Activated gamma-delta T cell (primary cell): ENCODE measurements around the gene ZBTB1.
"Not testable (repeated sequence)": the region's sequence is repeated elsewhere in the genome, so short reads cannot be mapped to it uniquely, and the experiment has no call there.

Experiments used
- DNase-seq: peaks from one replicate; lab custom pipeline; 2025; lab: John Stamatoyannopoulos, UW

ZBTB1 gene

DNA sequence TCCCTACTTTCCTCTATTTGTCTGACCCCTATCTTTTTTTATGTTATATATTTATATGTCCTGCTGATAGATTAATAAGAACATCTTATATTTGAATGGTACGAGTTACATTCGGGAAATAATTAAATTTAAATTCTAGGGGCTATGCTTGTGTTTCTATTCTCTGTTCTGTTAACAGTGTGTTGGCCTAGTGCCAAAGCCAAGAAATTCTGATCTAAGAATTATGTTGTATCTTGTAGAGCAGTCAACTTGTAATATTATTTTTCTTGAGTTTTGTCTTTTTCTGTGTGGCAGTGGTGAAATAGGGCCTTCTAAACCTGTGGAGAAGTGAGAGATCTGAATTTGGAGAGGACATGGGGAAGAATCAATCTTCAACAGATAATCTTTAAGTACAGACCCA is 27.0 kb downstream of the ZBTB1 start:
- no peak for DNase-seq

DNA sequence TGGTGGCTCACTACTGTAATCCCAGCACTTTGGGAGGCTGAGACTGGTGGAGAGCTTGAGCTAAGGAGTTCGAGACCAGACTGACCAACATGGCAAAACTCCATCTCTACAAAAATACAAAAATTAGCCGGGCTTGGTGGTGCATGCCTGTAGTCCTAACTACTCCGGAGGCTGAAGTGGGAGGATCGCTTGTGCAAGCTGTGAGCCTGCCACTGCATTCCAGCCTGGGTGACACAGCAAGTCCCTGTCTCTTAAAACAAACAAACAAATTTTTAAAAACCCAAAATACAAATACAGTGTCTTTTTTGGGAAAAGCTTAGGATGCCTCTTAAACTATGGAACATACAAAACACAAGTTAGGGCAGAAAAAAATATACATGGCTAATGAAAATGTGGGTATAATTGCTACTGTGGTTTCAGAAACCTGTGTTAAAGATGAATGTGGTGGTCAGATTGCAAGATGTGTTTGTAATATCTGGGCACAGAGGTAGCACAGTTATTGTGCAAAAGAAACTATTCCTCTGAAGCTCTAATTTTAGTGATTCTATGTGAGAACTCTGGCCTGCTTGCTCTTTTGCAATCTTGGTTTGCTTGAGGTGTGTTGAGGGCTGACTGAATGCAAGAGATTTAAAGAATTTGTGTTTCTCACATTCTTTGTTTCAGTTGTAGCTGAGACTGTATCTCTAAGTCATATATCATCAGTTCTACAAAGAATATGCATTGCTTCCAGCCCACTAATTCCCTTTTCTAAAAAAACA is 32.1 kb downstream of the ZBTB1 start:
- DNase-seq: no peak

GRCh38 chr14:64540208-64541202 is 35.9 kb downstream of the ZBTB1 start, which contains the start of gene HSPA2:
Gene HSPA2, plus strand, starts transcription at chr14:64540741. Its CDS starts 109 bp downstream, at chr14:64540850.
- peak; percentile 94 for DNase-seq

DNA sequence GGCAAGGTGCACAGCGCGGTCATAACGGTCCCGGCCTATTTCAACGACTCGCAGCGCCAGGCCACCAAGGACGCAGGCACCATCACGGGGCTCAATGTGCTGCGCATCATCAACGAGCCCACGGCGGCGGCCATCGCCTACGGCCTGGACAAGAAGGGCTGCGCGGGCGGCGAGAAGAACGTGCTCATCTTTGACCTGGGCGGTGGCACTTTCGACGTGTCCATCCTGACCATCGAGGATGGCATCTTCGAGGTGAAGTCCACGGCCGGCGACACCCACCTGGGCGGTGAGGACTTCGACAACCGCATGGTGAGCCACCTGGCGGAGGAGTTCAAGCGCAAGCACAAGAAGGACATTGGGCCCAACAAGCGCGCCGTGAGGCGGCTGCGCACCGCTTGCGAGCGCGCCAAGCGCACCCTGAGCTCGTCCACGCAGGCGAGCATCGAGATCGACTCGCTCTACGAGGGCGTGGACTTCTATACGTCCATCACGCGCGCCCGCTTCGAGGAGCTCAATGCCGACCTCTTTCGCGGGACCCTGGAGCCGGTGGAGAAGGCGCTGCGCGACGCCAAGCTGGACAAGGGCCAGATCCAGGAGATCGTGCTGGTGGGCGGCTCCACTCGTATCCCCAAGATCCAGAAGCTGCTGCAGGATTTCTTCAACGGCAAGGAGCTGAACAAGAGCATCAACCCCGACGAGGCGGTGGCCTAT is 36.8 kb downstream of the ZBTB1 start:
- no peak for DNase-seq

DNA sequence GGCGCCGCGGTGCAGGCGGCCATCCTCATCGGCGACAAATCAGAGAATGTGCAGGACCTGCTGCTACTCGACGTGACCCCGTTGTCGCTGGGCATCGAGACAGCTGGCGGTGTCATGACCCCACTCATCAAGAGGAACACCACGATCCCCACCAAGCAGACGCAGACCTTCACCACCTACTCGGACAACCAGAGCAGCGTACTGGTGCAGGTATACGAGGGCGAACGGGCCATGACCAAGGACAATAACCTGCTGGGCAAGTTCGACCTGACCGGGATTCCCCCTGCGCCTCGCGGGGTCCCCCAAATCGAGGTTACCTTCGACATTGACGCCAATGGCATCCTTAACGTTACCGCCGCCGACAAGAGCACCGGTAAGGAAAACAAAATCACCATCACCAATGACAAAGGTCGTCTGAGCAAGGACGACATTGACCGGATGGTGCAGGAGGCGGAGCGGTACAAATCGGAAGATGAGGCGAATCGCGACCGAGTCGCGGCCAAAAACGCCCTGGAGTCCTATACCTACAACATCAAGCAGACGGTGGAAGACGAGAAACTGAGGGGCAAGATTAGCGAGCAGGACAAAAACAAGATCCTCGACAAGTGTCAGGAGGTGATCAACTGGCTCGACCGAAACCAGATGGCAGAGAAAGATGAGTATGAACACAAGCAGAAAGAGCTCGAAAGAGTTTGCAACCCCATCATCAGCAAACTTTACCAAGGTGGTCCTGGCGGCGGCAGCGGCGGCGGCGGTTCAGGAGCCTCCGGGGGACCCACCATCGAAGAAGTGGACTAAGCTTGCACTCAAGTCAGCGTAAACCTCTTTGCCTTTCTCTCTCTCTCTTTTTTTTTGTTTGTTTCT is 37.6 kb downstream of the ZBTB1 start:
- DNase-seq: no peak

DNA sequence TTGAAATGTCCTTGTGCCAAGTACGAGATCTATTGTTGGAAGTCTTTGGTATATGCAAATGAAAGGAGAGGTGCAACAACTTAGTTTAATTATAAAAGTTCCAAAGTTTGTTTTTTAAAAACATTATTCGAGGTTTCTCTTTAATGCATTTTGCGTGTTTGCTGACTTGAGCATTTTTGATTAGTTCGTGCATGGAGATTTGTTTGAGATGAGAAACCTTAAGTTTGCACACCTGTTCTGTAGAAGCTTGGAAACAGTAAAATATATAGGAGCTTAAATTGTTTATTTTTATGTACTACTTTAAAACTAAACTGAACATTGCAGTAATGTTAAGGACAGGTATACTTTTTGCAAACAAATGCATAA is 38.2 kb downstream of the ZBTB1 start:
- DNase-seq: no peak

DNA sequence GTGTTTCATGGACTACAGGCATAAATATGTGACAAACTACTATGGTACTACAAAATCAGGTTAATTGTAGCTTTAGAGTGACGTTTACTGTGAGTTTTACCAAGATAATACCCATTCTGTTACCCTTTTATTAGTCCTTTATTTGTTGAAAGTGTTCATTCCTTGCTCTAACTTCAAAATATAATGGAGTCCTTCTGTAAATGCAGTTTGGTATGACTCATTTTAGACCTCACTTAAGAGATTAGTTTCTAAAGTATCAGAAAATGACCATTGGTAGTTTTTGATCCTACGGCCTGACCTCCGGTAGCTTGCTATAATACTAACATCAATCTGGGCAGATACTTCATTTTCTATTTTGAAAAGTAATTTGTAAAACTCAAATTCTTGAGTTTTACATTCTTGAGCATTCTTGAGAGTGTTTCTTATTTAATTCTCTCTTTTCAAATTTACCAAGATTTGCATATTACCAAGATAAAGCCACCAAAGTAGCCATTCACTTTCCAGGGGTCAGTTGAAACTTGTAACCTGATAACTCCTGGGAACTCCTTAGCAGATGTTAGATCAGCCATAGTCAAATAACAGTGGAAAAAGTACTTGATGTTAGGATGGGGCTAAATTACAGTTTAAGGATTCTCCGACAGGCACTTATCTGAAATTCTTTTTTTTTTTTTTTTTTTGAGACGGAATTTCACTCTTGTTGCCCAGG is 40.2 kb downstream of the ZBTB1 start:
- no peak for DNase-seq

DNA sequence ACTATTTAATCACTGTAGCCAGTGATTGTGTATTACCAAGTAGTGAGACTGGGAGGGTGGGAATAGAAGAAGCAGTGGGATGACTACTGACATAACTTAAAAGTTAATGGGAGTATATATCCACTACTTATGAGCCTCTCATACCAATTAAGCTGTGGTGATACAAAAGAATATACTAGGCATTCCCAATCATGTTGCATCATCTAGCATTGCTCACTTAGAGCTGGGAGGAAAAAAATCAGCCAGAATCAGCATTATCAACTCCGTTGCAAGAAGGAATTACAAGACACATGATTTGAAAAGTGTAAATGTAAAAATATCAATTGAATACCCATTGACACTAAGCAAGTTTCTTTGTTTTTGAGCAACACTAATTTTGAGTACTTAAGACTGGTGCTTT is 44.4 kb downstream of the ZBTB1 start:
- DNase-seq: no peak

DNA sequence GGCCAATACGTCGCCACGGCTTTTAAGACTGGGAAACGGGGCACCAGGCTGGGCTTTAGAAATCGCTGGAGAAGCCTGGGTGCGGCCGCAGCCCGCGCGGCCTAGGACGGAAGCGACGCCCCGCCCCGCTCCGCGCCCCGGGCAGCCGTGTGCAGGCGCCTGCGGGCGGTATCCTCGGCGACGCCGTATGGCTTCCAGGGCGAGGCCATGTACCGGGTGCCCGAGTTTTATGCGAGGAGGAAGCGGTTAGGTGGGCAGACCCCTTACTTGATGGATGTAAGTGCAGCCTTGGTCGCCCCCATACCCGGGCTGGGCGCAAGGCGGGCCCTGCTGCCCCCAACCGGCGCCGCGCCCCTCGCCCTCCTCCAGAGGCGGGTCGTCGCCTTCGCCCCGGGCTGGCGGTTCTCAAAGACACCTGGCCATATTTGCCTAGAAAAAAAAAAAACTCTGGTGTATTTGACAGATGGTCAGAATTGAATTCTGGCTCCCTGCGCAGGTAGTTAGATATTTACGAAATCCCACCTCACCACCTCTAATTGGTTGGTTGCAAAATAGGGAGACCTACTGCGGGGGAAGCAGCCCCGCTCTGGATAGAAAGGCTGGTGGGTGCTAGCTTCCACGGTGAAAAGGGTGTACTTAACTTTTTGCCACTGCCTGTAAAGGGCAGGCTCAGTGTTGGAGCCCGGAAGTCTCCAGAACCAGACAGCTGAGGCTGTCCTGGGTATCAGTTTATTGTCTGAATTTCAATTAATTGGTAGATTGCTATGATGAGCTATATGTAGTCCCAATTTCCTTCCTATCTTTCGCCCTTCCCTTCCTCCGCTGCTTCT is 45.4 kb downstream of the ZBTB1 start, which contains the start of gene PPP1R36:
PPP1R36 (plus strand) TSS at position 171 of the 830 bp plus-strand sequence; CDS start at position 208, 37 bp downstream.
- no peak for DNase-seq

- DNase-seq: no peak
These were observed 46.2 kb downstream of the ZBTB1 start for GRCh38 chr14:64550621-64551333.

GRCh38 chr14:64554556-64554955 is 50.0 kb downstream of the ZBTB1 start:
- no peak for DNase-seq

DNA sequence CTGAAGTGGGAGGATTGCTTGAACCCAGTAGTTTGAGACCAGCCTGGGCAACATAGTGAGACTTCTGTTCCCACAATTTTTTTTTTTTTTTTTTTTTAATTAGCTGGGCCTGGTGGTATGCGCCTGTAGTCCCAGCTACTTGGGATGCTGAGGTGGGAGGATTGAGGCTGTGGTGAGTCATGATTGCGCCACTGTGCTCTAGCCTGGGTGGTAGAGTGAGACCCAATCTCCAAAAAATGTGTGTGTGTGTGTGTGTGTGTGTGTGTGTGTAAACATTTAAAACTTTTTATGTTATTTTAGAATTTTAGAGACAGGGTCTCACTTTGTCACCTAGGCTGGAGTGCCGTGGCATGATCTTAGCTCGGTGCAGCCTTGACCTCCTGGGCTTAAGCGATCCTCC is 52.0 kb downstream of the ZBTB1 start:
- no peak for DNase-seq

DNA sequence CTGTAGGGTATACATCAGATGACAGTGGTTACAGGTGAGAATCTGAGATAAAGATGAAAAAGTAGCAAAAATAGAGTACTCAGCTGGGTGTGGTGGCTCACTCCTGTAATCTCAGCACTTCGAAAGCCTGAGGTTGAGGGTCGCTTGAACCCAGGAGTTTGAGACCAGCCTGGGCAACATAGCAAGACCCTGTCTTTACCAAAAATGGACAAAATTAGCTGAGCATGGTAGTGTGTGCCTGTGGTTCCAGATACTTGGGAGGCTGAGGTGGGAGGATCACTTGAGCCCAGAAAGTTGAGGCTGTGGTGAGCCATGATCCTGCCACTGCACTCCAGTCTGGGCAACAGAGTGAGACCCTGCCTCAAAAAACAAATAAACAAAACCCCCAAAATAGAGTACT is 53.6 kb downstream of the ZBTB1 start:
- not testable (repeated sequence) for DNase-seq

DNA sequence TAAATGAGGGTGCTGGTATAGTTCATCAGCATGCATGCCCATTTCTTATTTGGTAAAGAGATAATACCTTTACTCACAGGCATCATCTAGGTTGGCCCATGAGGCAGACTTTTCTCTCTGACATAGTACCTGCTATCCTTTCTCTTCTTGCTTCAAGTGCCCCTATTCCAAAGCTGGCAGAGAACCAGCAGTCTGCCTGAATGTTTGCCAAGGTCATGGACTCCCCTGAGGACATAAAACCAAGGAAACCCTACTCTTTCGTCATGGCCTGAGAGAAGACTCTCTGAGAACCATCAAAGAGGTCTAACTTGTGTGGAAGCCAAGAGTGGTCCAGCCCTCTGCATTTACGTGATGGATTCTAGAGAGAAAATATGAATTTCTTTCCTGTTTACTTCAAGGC is 57.1 kb downstream of the ZBTB1 start:
- DNase-seq: no peak

DNA sequence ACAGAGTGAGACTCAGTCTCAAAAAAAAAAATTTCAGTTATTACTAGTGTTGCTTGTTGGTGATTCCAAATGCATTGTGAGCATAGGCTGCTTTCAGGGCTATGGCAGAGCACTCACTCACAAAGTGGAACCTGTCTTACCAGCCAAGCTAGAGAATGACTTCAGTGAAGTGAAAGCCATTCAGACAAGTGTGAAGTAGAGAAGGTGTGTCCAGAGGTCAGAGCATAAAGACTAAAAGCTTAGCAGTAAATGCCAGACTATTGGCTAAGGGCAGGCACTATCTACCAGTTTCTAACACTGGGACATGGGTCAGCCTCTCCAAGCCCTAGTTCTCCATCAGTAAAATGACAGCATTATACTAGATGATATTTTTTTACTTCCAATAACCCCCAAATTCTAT is 57.9 kb downstream of the ZBTB1 start:
- DNase-seq: no peak

DNA sequence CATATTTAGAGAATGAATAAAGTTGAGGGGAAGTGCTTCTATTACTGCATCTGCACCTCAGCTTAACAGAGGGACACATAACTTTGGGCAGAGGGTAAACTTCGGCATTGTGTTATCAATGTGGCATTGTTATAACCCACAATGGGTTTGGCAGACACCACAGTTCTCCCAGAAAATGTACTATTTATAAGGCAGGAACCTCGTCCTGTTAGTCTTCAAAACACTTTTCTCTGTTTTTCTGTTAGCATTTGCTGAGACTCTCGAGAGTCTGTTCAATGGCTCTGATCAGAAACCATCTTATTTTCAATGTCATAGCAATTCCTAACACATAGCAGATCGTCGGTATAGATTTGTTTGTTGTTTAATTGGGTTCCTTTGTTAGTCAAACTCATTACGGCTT is 59.1 kb downstream of the ZBTB1 start:
- DNase-seq: no peak

- DNase-seq: no peak
These were observed 62.1 kb downstream of the ZBTB1 start for GRCh38 chr14:64566651-64567122.

DNA sequence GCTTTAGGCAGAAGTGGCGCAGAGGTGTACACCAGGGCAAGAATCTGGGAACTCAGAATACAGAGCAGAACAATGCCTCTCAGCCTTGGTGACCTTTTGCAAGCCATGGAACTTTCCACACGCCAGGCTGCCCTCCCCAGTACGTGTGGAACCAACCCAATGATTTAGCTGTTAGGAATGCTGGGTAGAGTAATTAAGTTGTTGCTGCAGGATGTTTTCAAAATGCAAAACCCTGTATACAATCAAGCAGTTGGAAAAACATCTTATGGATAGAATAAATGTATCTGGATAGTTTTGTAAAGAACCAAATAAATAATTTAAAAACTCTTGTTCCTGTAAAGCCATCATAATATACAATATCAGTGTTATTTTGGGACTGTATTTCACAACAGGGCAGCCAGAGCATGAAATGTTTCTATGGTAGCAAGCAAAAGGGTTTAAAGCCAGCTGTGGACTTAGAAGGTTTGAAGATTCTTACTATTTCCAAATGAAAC is 64.6 kb downstream of the ZBTB1 start:
- DNase-seq: no peak

GRCh38 chr14:64569646-64570045 is 65.1 kb downstream of the ZBTB1 start:
- DNase-seq: not testable (repeated sequence)
